Measurements from ENCODE around the gene SRR.

SRR gene

DNA sequence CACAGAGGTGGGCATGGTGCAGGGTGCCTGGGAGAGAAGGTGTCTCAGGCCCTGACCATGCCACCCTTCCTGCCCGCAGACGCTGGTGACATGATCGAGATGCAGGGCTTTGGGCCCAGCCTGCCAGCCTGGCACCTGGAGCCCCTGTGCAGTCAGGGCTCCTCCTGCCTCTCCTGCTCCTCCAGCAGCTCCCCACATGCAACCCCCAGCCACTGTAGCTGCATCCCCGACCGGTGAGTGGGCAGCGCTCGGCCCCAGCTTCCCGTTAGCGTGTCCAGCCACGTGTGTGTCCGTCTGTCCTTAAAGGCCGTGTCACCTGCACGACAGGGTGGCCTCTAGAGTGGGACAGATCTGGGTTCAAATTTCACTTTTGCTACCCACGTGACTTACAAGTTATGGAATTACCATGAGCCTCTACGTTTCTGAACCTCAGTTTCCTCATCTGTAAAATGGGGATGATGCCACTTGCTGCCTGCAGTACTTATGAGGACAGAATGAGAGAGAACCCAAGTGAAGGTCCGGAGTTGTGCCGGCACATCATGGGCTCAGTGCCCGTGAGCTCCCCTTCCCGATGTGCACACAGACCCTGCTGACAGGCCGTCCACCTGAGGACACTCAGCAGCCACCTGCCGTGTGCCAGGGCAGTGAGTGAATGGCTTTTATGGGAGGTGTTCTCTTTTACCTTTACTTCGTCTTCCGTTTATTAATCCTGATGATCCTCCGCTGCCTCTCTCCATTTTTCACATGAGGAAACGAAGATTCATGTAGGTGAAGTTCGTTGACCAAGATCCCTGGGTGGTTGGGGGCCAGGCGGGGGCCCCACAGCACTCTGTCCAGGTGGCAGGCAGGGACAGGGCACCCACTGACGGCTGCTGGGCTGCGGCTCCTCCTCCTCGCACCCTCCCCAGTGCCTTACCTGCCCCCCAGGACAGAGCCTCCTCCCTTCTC, 67.7 kb downstream of the SRR start:
- no peak for DNase-seq (ENCODE audit: low spot score)

DNA sequence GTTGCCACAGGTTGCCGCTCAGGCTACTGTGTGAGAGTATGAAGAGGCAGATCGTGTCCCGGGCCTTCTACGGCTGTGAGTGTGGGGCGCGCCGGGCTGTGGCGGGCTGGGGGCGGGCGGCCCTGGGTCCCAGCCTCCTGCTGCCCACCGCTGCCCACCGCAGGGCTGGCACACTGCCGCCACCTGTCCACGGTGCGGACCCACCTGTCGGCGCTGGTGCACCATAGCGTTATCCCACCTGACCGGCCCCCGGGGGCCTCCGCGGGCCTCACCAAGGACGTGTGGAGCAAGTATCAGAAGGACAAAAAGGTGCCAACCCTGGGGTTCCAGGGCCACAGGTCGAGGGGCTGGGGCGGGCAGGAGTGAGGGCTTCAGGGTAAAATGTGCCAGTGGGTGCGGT, 68.4 kb downstream of the SRR start:
- no peak for DNase-seq (ENCODE audit: low spot score)

DNA sequence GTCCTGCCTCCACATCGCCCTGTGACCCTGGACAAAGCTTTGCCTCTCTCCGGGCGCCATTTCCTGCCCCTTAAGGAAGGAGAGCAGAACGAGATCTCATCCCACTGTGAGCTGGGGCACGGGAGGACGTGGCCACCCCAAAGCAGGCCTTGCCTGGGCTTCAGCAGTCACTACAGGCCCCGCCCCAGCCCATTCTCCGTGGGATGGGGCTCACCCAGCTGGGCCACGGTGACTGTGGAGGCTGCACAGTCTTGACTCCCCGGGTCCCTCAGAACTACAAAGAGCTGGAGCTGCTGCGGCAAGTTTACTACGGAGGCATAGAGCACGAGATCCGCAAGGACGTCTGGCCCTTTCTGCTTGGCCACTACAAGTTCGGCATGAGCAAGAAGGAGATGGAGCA, 68.9 kb downstream of the SRR start:
- DNase-seq (ENCODE audit: low spot score): no peak

DNA sequence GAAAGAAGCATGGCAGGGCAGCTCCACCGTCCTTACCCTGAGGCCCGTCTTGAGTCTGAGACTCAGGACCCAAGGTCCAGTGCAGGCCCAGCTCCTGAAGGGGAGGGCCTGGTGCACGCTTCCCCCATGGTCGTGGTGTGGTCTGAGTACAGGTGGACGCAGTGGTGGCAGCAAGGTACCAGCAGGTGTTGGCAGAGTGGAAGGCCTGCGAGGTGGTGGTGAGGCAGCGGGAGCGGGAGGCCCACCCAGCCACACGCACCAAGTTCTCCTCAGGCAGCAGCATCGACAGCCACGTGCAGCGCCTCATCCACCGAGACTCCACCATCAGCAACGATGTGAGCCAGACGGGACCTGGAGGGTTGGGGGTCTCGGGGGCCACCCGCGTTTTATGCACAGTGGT, 69.4 kb downstream of the SRR start:
- no peak for DNase-seq (ENCODE audit: low spot score)

Data from putamen (tissue), 1 donor.